Measurements from ENCODE around the gene CAPN12.
"Not testable (repeated sequence)": the region's sequence is repeated elsewhere in the genome, so short reads cannot be mapped to it uniquely, and the experiment has no call there.

The CAPN12 gene

GRCh38 chr19:38770228-38770948, 26.1 kb upstream of the CAPN12 start:
- DNase-seq: not testable (repeated sequence)

GRCh38 chr19:38769635-38770211, 25.4 kb upstream of the CAPN12 start:
- DNase-seq: peak; percentile 51 to 61

- DNase-seq: no peak
Observed at GRCh38 chr19:38766276-38767047, 22.2 kb upstream of the CAPN12 start.

- DNase-seq: no peak
Observed at GRCh38 chr19:38765214-38765613, 20.9 kb upstream of the CAPN12 start.

- no peak for DNase-seq
Observed at GRCh38 chr19:38763795-38764220, 19.5 kb upstream of the CAPN12 start.

GRCh38 chr19:38761884-38762389, 17.7 kb upstream of the CAPN12 start:
- DNase-seq: not testable (repeated sequence)

GRCh38 chr19:38760805-38761517, 16.7 kb upstream of the CAPN12 start:
- DNase-seq: not testable (repeated sequence)

GRCh38 chr19:38759590-38760003, 15.3 kb upstream of the CAPN12 start:
- DNase-seq: no peak

GRCh38 chr19:38754196-38754595, 9.9 kb upstream of the CAPN12 start:
- not testable (repeated sequence) for DNase-seq

GRCh38 chr19:38753783-38754182, 9.5 kb upstream of the CAPN12 start:
- not testable (repeated sequence) for DNase-seq

- DNase-seq: no peak
Observed at GRCh38 chr19:38745316-38745715, 1.0 kb upstream of the CAPN12 start.

GRCh38 chr19:38744874-38745273, 600 bp upstream of the CAPN12 start:
- DNase-seq: no peak

GRCh38 chr19:38743394-38744297, 628 bp downstream of the CAPN12 start:
- DNase-seq: no peak

- no peak for DNase-seq
Observed at GRCh38 chr19:38742906-38743305, 1.4 kb downstream of the CAPN12 start.

- no peak for DNase-seq
Observed at GRCh38 chr19:38742296-38742695, 2.0 kb downstream of the CAPN12 start.

- DNase-seq: no peak
Observed at GRCh38 chr19:38741670-38742069, 2.6 kb downstream of the CAPN12 start.

GRCh38 chr19:38740932-38741331, 3.3 kb downstream of the CAPN12 start:
- no peak for DNase-seq

GRCh38 chr19:38740257-38740592, 4.0 kb downstream of the CAPN12 start:
- no peak for DNase-seq

GRCh38 chr19:38739440-38740256, 4.6 kb downstream of the CAPN12 start:
- DNase-seq: no peak

GRCh38 chr19:38737921-38738737, 6.1 kb downstream of the CAPN12 start:
- DNase-seq: no peak
